Right renal cortex interstitium (tissue), 3 donors: Measurements from ENCODE around the gene DUS4L. TPM values are rescaled to one million over a fixed set of nuclear protein-coding genes. Genes with fewer than 3 reads are reported as not detected.

Experiments
- DNase-seq, 3 donors: peaks; one replicate each; pipeline ENCODE4 v3.0.0-alpha.2; 2013; ENCODE audit warnings: low read depth in 3 of 3, low spot score in 2 of 3
- polyA plus RNA-seq, 3 donors: library from polyadenylated mRNA; unstranded; fragments of 120-200 nt; gene quantifications; one replicate each; pipeline ENCODE4 v1.2.1, GENCODE V29; 2013; ENCODE audit not compliant: insufficient read length in 3 of 3

DUS4L gene
- polyA plus RNA-seq, 3 donors: 15.1 to 17.2 (median 16.3) TPM

DNA sequence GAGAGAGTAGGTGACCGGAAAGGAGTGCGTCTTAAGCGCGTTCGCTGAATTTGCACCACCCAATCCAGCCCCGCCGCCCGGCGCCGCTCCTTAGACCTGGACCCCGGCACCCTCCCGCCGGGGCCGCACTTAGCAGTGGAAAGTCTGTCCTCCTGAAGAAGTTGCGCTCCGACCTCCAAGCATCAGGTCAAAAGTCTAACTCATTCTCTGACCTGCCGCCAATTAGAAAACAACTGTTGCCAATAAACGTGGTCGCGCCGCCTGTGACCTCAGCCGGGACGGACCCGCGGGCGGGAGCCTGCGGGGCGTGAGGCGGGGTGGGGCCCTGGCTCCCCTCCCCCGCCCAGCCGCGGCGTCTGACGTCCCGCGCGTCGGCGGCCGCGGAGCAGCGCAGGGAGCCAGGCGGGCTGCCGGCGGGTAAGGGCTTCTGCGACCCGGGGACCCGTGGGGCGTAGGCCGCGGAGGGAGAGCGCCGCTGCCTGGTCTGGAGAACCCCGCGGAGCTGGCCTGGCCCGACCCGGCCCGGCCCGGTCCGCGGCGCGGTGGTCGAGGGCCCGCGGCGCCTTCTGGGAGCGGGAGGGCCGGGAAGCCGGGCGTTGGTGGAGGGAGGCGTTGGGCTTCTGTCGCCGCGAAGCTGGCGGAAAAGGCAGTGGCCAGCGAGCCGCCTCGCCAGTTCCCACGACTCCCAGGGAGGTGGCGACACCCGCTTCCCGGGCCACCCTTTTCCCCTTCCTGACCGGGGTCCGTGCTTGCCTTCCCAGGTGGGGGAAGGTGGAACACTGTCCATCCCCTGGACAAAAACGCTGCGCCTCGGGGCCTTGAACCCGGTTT lies 16.3 kb downstream of the DUS4L start, which contains the start of gene BCAP29:
Gene BCAP29 (plus strand): TSS at position 362 of the 831 bp plus-strand sequence. CDS start 527 bp downstream, outside the sequence.
- DNase-seq: no peak

DNA sequence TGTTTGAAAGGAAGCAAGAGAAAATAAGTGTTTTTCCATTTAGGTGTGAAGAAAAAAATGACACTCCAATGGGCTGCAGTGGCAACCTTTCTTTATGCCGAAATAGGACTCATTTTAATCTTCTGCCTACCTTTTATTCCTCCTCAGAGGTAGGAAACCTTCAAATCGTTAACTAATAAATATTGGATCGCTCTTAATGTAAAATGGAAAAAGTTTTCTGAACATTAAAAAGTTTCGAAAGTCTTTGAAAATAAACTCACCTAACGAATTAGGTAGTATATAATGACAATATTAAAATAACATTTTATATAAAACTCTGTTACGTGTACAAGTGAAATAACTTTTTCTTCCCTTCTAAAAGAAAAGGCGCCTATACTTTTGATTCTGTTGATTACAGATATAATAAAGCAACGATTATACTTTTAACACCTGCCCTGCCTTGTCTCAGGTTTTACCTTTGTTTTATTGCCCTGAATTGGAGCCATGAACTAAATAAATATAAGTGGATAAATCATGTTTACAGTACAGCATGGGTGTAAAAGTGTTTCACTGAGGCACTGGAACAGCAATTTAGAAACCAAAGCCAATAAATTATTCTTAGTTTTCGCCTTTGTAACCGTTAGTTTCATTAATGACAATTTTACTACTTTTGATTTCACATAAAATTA lies 17.1 kb downstream of the DUS4L start:
- no peak for DNase-seq

DNA sequence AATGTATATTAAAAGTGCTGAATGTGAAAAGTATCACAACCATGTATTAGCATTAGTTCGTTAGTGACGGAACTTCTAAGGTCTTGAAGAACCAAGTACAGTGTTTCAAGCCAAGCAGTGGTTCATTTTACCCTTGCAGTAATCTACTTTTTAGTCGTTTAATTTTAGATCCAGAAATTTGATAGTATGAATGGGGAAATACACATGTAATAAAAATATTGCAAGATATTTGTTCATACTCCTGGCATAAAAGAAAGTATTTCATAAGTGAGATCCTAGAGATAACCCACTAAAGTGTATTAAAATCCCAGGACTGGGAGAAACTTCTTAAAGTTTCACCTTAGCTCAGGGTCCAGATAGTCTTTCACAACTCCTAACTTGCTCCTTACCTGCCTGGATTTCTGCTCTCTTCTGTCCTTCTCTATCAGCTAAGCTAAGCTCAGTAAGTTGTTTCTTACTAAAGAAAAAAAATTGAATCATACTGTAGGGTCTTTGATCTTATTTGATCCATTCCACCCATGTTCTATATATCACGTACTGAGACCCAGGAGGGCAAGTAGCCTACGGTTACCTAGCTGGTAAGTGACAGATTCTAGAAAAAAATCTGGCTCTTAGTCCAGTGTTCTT lies 17.7 kb downstream of the DUS4L start:
- DNase-seq: no peak

DNA sequence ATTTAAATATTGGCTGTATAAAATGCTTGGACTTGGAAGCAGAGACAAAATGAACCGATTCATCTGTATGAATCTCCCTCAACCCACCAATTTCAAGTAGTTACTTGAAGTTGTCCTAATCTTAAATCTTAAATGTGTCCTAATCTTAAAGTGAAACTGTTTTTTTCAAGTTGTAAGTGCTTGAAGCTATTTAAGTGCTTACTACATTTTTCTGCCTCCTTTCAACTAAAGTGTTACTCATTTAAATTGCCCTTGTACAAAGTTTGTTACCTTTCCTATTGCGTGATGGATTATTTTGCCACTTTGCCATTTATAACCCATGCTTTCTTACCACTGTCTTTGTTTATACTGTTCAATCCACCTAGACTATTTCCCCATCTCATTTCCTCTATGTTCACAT lies 19.1 kb downstream of the DUS4L start:
- DNase-seq: no peak

DNA sequence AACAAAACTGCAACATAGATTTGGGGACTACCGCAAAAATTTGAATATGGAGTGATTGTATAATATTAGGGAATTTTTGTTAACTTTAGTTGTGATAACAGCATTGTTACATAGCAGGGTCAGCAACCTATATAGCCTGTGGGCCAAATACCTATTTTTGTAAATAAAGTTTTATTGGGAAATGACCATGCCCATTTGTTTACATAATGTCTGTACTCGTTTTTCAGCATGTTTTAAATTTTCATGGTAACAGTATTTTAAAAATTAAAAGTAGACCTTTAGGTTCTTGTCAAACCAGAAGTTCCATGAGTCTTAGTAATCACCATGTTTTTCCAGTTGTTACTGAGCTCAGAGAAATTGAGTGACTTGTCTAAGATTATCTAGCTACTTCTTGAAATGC lies 20.9 kb downstream of the DUS4L start:
- no peak for DNase-seq

DNA sequence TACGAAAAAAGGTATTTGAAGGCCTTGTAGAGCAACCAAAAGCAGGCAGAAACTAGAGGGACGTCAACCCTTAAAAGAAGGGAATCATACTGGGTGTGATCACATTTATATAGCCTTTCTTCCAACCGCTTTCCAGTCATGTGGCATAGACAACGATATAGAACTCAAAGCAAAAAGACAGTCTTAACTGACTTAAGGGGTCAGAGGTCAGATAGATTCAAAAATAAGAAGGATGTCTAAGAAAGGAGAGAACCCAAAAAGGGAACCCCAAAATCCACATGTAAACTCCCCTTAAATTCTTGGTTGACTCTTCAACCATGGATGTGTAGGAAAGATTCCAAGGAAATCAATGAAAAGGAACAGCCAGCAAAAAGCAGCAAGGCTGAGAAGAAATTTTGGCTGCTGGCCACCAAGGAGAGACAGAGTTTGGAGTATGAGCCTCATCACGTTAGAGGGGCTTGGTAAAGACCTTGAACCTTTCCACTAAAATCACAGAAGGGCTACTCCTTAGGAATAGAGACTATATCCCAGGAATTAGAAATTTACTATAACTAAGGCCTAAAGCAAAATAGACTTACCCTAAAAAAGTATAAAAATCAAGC lies 24.9 kb downstream of the DUS4L start:
- DNase-seq: no peak

DNA sequence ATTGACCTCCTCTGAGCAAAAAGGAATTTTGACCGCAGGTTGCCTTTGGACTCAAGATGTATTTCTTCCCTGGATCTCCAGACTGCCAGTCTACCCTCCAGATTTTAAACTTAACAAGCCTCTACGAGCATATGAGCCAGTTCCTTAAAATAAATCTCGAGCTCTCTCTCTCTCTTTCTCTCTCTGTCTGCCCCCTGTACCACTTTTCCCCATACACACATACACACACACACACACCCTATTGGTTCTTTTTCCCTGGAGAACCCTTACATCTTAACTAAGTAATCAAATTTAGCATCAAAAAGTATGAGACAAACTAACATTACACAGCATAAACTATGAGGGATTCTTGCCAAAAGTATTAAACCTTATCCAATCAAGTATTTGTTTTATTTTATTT lies 27.6 kb downstream of the DUS4L start:
- DNase-seq: no peak

DNA sequence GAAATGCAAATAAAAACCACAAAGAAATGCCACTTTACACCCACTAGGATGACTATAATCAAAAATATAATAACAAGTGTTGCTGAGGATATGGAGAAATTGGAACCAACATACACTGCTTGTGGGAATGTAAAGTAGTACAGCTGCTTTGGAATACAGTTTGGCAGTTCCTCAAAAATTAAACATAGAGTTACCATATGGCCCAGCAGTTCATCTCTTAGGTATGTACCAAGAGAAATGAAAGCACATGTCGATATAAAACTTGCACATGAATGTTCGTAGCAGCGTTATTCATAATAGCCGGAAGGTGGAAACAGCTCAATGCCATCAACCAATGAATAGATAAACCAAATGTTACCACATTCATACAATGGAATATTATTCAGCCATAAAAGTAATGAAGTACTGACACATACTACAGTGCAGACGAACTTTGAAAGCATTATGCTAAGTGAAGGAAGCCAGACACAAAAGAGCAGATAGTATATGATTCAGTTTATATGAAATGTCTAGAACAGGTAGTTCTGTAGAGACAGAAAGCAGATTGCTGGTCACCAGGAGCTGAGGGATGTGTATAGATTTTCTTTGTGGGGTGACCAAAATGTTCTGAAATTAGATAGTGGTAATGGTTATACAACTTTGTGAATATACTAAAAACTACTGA lies 28.7 kb downstream of the DUS4L start:
- DNase-seq: no peak

DNA sequence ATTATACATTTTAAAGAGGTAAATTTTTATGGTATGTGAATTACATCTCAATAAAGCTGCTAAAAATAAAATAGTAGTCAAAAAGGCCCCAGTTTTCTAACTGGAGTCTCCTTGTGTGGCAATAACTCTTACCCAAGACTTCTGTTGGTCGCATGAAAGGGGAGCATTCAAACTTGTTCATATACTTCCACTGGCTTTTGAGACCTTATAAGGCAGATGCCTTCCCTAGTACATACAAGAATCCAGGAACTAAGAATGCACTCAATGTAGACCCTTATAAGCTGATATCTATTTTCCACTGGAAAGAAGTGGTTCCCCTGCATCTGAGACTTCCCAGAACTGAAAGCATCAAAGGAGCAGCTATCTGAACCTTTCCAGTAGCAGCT lies 29.2 kb downstream of the DUS4L start:
- DNase-seq: no peak

DNA sequence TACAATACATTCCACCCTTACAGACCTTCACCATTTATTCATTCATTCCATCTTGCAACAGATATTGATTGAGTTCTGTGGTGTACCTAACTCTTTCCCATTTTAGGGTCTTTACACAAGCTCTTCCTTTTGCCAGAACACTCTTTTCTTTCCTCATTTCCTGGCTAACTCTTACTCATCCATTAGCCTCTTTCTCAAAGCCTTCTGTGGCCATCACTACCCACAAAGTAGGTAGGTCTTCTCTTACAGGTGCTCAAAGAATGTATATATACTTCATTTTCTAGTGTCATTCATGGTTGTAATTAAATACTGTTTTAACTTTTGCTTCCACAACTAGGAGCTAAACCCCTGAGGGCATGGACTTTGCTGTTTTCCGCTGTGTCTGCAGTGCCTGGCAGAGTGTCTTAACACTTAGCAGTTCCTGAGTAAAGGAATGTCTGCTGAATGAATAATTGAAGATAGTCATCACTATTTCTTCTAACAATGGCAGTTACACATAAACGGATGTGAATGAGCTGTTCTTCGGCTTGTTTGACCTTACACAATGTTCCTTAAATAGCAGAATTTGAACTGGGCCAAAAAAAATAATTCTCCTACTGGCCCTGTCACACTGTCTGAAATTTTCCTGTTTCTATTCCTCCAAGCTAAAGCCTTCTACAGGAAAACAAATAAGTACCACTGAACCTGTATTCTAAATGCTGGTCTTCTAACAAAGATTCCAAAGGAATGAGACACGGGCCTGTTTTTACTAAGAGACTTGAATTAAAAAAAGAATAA lies 31.4 kb downstream of the DUS4L start:
- no peak for DNase-seq

DNA sequence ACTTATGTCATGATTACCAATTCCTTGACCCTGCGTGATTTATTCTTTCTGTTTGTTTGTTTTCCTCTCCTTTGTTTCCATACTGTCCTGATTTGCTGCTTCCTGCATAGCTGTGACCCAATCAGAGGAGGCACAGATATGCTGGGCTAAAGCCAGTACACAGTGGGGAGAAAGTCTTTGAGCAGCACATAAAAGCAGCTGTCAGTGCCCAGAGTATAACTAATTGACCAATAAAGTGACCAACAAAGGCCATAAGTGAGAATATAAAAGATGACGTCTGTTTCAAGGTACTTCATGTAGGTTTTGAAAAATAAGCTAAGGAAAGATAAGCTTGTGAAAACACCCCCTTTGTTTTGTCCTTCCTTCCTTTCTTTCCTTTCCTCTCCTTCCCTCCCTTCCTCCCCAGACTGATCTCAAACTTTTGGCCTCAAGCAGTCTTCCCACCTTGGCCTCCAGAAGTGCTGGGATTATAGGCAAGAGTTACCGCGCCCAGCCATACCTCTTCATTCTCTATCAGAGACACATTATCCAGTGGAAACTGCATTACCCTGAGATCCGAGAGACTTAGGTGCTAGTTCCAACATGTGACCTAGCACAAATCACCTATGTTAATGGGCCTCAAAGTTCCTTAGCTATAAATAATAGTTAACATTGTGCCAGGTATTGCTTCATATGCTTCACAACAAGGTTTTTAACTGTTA lies 33.3 kb downstream of the DUS4L start:
- DNase-seq: no peak

DNA sequence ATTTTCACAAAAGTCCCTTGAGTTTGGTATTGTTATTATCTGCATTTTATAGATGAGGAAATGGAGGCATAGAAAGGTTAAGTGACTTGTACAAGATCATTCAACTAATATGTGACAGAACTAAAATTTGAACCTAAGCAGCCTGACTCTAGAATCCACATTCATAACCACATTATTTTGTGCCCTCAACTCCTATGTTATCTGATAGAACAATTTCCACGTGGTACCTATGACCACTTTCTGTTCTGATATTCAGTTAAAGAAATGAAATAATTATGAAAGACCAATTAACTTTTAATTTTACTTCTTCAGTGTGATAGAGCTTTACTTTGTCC lies 33.8 kb downstream of the DUS4L start:
- no peak for DNase-seq

DNA sequence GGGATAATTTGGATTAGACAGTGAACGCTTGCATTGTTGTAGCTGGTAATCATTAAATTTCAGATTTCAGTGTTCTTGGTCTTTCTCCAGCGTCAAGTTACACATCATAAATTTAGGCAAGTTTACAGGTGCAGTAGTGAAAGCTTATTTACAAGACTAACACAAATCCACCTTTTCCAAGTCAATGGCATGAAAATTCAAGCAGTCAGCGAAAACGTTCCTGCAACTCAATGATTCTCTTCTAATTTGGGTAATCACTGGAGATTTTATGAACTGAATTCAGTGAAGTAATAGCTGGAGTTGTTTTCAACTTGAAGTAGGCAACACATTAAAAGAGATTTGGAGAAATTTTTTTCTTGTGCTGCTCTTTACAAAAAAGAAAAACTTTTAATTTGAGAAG lies 34.2 kb downstream of the DUS4L start:
- DNase-seq: no peak

DNA sequence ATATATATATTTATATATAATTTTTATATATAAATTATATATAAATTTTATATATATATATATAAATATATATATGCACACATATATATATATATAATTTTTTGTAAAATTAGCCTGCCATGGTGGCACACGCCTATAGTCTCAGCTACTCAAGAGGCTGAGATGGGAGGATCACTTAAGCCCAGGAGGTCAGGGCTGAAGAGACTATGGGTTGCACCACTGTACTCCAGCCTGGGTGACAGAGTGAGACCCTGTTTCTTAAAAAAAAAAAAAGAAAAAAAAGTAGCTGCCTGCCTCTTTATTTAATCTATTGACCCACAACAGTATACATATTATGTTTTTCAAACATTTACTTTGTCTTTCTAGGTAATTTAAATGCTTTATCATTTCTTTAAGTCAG lies 35.5 kb downstream of the DUS4L start:
- DNase-seq: no peak

DNA sequence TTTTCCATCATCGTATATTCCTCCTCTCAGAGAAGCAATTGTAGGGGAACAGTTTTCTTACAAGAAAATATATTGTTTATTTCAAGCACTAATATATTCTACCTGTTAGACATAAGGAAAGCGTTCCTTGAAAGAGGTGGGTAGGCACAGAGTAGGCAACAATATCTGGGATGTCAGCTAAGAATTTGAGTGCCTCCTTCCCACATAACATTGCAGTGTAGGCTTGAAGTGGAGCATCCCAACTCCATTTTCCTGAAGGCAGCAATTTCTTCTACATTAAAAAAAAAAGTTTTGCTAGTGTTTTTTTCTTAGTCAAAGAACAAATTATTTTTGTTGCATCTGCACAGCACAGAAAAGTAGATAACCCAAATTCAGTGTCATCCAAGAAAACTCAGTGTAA lies 37.0 kb downstream of the DUS4L start:
- DNase-seq: no peak

DNA sequence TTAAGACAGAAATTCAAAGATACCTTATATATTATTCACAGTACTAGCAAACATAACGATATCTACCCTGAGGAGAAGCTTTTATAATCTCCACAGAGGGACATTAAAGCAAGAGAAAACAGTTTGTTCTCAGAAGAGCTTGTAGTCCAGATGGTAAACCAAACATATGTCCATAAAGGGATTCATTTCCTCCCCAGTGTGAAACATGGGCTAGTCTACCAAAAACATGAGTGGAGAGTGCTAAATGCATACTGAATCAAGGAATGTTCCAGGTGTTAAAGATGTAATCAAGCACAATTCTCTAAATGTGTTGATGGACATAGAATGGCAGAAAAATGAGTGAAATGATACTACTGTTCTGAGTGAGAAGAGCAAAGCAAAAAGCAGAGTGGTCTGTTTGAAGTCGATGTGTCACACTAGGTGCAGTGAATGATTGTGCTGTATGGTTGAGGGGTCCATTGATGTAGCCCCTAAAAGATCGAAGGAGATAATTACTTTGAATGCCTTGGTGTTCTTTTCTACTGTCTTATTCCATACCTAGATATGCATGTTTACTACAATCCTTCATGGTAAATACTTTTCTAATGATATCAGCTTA lies 41.5 kb downstream of the DUS4L start:
- no peak for DNase-seq

DNA sequence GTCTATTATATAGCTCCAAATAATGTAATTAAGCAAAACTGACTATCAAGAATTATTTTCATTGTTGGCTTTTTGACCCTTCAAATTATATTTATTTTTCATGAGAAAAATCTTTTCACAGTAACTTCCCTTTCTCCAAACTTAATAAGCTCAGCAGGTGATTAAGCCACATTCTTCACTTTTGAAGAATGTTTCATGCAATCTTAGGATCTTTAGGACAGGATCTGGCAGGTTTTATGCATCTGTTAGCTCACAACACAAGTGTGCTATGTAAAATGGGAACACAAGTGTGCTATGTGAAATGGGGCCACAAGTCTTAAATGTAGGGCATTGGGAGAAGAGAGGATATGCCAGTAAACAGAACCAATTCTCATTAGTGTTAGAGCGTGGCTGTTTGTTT lies 42.5 kb downstream of the DUS4L start:
- no peak for DNase-seq

DNA sequence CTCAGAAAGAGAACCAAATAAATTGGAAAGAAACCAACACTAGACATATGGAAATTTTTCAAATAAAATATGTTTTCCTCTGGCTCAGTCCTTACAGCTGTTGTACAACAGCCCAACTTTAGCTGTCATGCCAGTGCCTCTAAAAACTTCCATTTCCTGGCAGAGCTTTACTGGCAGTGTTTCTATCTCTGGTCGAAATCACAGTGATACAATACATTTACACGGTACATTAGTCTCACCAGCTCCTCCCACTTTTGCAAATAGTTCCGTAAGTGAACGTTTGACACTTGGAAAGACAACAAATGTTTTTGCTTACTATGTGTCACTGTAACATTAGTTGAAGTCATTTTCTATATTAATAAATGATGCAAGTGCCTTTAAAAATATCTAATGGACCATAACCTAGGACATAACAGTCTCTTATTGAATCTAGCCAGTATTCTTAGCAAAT lies 46.1 kb downstream of the DUS4L start:
- DNase-seq: no peak

DNA sequence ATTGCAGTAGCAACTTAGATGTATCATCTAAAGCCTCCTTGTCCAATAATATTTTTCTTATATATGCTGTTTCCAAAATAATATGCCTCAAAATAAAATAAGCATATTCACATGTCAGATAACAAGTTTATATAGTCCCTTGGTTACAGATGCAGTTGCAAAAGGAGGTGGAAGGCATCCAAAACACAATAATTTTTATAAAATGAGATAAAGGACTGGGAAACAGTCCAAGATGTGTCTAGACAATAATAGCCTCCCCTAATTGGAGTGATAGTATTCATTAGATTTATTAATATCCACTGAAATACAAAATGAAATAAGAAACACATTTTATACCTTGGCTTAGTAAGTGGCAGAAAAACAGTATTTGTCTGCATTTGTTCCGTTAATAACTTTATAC lies 46.6 kb downstream of the DUS4L start:
- no peak for DNase-seq
